Neutrophil (primary cell): ENCODE data around the gene BZW2.

ENCODE experiments used
- H3K27ac ChIP-seq: fragments of 200-600 bp; sonication (generic); 2 replicates; pipeline ENCODE4 v1.5.1; 2016; ENCODE audit warnings: mild to moderate bottlenecking, moderate library complexity
- H3K27me3 ChIP-seq: fragments of 200-600 bp; sonication (generic); 2 replicates; pipeline ENCODE4 v1.6.0; 2016; ENCODE audit warnings: mild to moderate bottlenecking
- H3K36me3 ChIP-seq: fragments of 200-600 bp; sonication (generic); 2 replicates; pipeline ENCODE4 v1.5.1; 2017
- H3K4me1 ChIP-seq, 2 experiments: fragments of 200-600 bp in 1 of 2; sonication (generic) in 1 of 2; 1 replicate in 1 of 2; 2 replicates in 1 of 2; pipeline versions ENCODE4 v1.5.1 to v1.6.1; 2013 to 2016; ENCODE audit warnings: low read depth in 1 of 2, low read length in 1 of 2, mild to moderate bottlenecking in 1 of 2, moderate library complexity in 1 of 2; ENCODE audit not compliant: control insufficient read depth in 1 of 2, insufficient read depth in 1 of 2
- H3K4me3 ChIP-seq, 2 experiments: fragments of 200-600 bp in 1 of 2; sonication (generic) in 1 of 2; 1 replicate in 1 of 2; 2 replicates in 1 of 2; pipeline ENCODE4 v1.5.1; 2013 to 2016; ENCODE audit warnings: low read depth in 1 of 2, low read length in 1 of 2, mild to moderate bottlenecking in 1 of 2, moderate library complexity in 1 of 2
- H3K9me3 ChIP-seq: fragments of 200-600 bp; sonication (generic); 2 replicates; pipeline ENCODE4 v1.5.1; 2016
- TF ChIP-seq, protein P1 (sequence below): fragments of 200-600 bp; sonication (generic); IDR thresholded peaks from 2 replicates; pipeline ENCODE4 v1.5.1; 2016; ENCODE audit warnings: antibody characterized with exemption

The BZW2 gene

DNA sequence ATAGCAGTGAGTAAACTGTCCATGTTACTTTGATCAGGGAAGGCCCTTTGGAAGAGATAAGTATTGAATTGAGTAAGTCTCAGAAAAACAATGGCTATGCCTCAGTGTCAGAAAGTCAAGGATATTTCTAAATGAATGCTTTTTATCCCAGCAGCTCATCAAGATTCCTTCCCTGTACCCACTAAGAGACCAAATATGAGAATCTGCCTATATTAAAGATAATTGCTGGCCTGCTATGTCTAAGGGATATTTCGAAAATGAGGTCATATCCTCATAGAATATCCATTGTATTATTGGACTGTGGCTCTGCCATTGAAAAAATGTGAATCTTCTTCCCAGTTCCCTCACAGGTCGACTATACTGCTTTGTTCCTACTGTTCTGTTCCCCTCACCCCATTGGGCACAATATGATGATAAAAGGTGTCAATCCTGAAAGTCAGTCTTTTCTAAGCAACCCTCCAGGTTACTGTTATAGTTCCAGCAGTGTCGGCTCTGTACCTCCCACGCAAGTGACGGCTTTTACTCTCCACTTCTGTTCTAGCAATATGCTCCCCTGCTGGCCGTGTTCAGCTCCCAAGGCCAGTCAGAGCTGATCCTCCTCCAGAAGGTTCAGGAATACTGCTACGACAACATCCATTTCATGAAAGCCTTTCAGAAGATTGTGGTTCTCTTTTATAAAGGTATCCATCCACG is 51.7 kb downstream of the BZW2 start:
- H3K27me3 ChIP-seq = no peaks in the 10 kb centered on the region
- TF ChIP-seq, protein P1, sequence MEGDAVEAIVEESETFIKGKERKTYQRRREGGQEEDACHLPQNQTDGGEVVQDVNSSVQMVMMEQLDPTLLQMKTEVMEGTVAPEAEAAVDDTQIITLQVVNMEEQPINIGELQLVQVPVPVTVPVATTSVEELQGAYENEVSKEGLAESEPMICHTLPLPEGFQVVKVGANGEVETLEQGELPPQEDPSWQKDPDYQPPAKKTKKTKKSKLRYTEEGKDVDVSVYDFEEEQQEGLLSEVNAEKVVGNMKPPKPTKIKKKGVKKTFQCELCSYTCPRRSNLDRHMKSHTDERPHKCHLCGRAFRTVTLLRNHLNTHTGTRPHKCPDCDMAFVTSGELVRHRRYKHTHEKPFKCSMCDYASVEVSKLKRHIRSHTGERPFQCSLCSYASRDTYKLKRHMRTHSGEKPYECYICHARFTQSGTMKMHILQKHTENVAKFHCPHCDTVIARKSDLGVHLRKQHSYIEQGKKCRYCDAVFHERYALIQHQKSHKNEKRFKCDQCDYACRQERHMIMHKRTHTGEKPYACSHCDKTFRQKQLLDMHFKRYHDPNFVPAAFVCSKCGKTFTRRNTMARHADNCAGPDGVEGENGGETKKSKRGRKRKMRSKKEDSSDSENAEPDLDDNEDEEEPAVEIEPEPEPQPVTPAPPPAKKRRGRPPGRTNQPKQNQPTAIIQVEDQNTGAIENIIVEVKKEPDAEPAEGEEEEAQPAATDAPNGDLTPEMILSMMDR = no peak
- H3K27ac ChIP-seq = no peak overlapping the region
- H3K4me1 ChIP-seq = no peaks in the 10 kb centered on the region
- no peaks in the 10 kb centered on the region for H3K9me3 ChIP-seq
- H3K36me3 ChIP-seq = peaks cover 12% of the 10 kb centered on the region
- H3K4me3 ChIP-seq = no peak overlapping the region

DNA sequence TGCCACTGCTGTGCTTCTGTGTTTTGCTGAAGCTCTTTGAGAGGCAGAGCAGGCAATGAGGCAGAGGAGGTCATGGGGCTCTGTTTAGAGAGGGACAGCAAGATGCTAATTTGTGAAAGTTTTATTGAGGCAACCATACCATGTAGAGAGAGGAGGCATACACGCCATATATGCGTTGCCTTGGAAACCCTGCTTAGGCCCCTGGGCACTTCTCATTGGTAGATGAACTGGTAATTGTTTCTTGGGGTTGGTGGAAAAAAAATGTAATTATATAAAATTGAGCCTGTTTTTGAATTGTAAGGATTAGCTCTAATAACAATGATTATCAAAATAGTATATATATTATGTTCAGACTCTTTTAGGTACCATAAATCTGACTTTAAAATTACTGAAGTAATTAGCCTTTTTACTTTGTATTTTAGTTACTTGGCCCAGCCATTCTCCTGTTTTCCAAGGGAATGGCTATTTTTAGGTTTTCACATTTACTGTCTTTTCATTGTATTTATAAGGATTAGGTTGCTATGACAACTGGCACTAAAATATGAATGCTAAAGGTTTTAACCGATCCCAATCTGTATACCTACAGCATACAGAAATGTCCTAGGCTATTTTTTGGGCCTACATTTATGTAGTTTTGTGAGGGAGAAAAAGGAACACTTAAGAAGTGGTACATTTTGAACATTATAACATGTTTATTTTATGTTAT is 52.4 kb downstream of the BZW2 start:
- H3K4me3 ChIP-seq = no peak overlapping the region
- H3K27me3 ChIP-seq = no peaks in the 10 kb centered on the region
- peaks cover 12% of the 10 kb centered on the region for H3K36me3 ChIP-seq
- no peaks in the 10 kb centered on the region for H3K9me3 ChIP-seq
- H3K4me1 ChIP-seq = no peaks in the 10 kb centered on the region
- TF ChIP-seq, protein P1 = no peak
- no peak overlapping the region for H3K27ac ChIP-seq

DNA sequence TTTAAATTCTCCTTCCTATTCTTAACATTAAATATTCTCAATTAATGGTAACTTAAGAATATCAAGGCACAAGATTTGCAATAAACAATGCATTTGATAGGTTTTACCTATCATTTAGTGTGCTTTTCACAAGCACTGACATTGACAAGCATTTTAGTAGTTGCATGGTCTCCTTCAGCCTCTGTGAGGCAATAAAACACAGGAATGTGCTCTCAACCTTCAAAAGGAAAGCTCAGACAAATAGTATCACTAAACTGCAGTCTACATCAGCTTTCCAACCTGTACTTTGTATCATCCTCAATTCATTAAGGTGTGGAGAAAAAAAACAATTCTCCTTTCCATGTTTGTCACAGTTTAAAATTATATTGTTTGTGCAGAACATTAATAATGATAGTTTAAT is 56.5 kb downstream of the BZW2 start:
- H3K27me3 ChIP-seq = no peaks in the 10 kb centered on the region
- no peaks in the 10 kb centered on the region for H3K9me3 ChIP-seq
- no peak overlapping the region for H3K4me3 ChIP-seq
- peaks cover 5% of the 10 kb centered on the region for H3K36me3 ChIP-seq
- peaks cover 0 to 11% of the 10 kb centered on the region in 2 experiments for H3K4me1 ChIP-seq
- TF ChIP-seq, protein P1 = no peak
- no peak overlapping the region for H3K27ac ChIP-seq

DNA sequence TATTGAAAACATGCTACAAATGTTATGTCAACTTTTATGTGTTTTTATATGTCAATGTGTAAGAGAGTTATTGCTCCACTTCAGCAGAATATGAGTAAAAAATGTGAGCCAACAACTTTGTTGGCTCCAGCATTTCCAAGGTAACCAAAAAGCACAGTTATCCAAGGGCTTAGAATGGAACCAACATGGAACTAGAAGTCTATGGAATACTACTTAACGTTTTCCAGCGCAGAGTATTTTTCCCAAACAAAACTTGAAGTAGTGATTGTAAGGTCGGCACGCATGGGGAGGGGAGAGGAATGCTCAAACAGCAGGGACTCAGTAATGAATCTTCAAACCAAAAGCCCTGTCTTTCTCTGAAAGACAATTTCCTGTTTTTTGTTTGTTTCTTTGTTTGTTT is 62.5 kb downstream of the BZW2 start:
- Histone ChIP-seq H3K36me3 (no peaks in the 10 kb centered on the region), H3K27ac (peak overlapping the region; percentile 47), H3K4me1 (peaks cover 0 to 11% of the 10 kb centered on the region in 2 experiments), H3K9me3 (no peaks in the 10 kb centered on the region), H3K27me3 (no peaks in the 10 kb centered on the region), H3K4me3 (no peak overlapping the region)
- TF ChIP-seq, protein P1 = no peak

DNA sequence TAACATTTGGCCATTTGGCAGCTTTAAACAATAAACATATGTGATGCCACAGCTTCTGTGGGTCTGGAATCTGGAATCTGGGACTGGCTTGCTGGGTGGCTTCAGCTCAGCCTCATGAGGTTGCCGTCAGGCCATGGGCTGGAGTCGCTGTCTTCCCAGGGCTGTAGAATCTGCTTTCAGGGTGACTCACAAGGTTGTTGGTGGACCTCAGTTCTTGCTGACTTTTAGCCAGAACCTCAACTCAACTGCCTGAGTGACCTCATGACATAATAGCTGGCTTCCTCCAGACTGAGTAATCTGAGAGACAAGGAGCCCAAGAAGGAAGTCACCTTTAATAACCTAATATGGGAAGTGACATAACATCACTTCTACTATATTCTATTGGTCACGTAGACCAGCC is 63.0 kb downstream of the BZW2 start:
- H3K4me3 ChIP-seq = no peak overlapping the region
- H3K4me1 ChIP-seq = peaks cover 0 to 11% of the 10 kb centered on the region in 2 experiments
- TF ChIP-seq, protein P1 = no peak
- no peaks in the 10 kb centered on the region for H3K9me3 ChIP-seq
- H3K36me3 ChIP-seq = no peaks in the 10 kb centered on the region
- no peaks in the 10 kb centered on the region for H3K27me3 ChIP-seq
- H3K27ac ChIP-seq = peak overlapping the region; percentile 47
